Ramos (cell line): ENCODE results near the gene RANBP3.
"Not testable (repeated sequence)": the region's sequence is repeated elsewhere in the genome, so short reads cannot be mapped to it uniquely, and the experiment has no call there.

Experiments used
- in situ Hi-C: fragments of 300-500 bp; cut with MboI; formaldehyde crosslinking; loops from one replicate; pipeline ENCODE4 v1.14.3; 2022; ENCODE audit warnings: low sequenced_read_pairs; ENCODE audit not compliant: unreplicated experiment

RANBP3 gene

GRCh38 chr19:6010107-6010506, 32.2 kb upstream of the RANBP3 start:
- in situ Hi-C loops = no loop called here

- in situ Hi-C loops = no loop called here
Observed at GRCh38 chr19:6007866-6008265, 29.9 kb upstream of the RANBP3 start.

- in situ Hi-C loops = no loop called here
Observed at GRCh38 chr19:6006896-6007295, 29.0 kb upstream of the RANBP3 start.

GRCh38 chr19:6006070-6006446, 28.1 kb upstream of the RANBP3 start:
- in situ Hi-C loops = not testable (repeated sequence)

GRCh38 chr19:6005321-6006069, 27.6 kb upstream of the RANBP3 start:
- in situ Hi-C loops = no loop called here

- in situ Hi-C loops = no loop called here
Observed at GRCh38 chr19:6003976-6004375, 26.0 kb upstream of the RANBP3 start.

GRCh38 chr19:6002591-6002990, 24.7 kb upstream of the RANBP3 start:
- in situ Hi-C loops = no loop called here

- in situ Hi-C loops = no loop called here
Observed at GRCh38 chr19:6000228-6000847, 22.4 kb upstream of the RANBP3 start.

GRCh38 chr19:5999693-6000092, 21.8 kb upstream of the RANBP3 start:
- in situ Hi-C loops = no loop called here

GRCh38 chr19:5997371-5997770, 19.4 kb upstream of the RANBP3 start:
- in situ Hi-C loops = no loop called here

- in situ Hi-C loops = no loop called here
Observed at GRCh38 chr19:5996623-5997320, 18.8 kb upstream of the RANBP3 start.

GRCh38 chr19:5996102-5996501, 18.2 kb upstream of the RANBP3 start:
- in situ Hi-C loops = no loop called here

- in situ Hi-C loops = no loop called here
Observed at GRCh38 chr19:5995606-5996005, 17.7 kb upstream of the RANBP3 start.

GRCh38 chr19:5994405-5995165, 16.6 kb upstream of the RANBP3 start:
- in situ Hi-C loops = no loop called here

- in situ Hi-C loops = no loop called here
Observed at GRCh38 chr19:5993648-5994358, 15.9 kb upstream of the RANBP3 start.

- in situ Hi-C loops = no loop called here
Observed at GRCh38 chr19:5993201-5993600, 15.3 kb upstream of the RANBP3 start.

GRCh38 chr19:5992756-5993155, 14.8 kb upstream of the RANBP3 start:
- in situ Hi-C loops = no loop called here

GRCh38 chr19:5991244-5991838, 13.4 kb upstream of the RANBP3 start:
- in situ Hi-C loops = no loop called here

GRCh38 chr19:5990289-5990797, 12.4 kb upstream of the RANBP3 start:
- in situ Hi-C loops = no loop called here
